HG03159 (cell line): ENCODE data around the gene CCT8L2.
"Not testable (repeated sequence)": the region's sequence is repeated elsewhere in the genome, so short reads cannot be mapped to it uniquely, and the experiment has no call there.

Experiments used
- ATAC-seq: cut with Tn5 transposase; IDR thresholded peaks from one replicate; pipeline ENCODE4 v1.9.1; 2021; ENCODE audit warnings: mild to moderate bottlenecking, moderate library complexity; ENCODE audit not compliant: unreplicated experiment

CCT8L2 gene

DNA sequence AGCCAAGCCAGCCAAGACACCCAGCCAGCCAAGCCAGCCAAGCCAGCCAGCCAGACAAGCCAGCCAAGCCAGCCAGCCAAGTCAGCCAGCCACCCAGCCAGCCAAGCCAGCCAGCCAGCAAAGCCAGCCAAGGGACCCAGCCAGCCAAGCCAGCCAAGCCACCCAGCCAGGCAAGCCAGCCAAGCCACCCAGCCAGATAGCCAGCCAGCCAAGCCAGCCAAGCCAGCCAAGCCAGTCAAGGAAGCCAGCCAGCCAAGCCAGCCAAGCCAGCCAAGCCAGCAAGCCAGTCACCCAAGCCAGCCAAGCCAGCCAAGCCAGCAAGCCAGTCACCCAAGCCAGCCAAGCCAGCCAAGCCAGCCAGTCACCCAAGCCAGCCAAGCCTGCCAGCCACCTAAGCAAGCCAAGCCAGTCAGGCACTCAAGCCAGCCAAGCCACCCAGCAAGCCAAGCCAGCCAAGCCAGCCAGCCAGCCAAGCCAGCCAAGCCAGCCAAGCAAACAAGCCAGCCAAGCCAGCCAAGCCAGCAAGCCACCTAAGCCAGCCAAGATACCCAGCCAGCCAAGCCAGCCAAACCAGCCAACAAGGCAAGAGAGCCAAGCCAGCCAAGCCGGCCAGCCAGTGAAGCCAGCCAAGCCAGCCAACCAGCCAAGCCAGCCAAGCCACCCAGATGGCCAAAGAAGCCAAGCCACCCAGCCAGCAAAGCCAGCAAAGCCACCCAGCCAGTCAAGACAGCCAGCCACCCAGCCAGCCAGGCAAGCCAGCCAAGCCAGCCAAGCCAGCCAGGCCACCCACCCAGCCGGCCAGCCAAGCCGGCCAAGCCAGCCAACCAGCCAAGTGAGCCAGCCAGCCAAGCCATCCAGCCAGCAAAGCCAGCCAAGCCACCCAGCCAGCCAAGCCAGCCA, 33.3 kb downstream of the CCT8L2 start:
- ATAC-seq, result no peak

DNA sequence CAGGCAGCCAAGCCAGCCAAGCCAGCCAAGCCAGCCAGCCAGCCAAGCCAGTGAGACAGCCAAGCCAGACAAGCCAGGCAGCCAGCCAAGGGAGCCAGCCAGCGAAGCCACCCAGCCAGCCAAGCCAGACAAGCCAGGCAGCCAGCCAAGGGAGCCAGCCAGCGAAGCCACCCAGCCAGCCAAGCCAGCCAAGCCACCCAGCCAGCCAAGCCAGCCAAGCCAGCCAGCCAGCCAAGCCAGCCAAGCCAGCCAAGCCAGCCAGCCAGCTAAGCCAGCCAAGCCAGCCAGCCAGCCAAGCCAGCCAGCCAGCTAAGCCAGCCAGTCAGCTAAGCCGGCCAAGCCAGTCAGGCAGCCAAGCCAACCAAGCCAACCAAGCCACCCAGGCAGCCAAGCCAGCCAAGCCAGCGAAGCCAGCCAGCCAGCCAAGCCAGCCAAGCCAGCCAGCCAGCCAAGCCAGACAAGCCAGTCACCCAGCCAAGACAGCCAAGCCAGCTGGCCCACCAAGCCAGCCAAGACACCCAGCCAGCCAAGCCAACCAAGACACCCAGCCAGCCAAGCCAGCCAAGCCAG, 34.1 kb downstream of the CCT8L2 start:
- ATAC-seq, result not testable (repeated sequence)

DNA sequence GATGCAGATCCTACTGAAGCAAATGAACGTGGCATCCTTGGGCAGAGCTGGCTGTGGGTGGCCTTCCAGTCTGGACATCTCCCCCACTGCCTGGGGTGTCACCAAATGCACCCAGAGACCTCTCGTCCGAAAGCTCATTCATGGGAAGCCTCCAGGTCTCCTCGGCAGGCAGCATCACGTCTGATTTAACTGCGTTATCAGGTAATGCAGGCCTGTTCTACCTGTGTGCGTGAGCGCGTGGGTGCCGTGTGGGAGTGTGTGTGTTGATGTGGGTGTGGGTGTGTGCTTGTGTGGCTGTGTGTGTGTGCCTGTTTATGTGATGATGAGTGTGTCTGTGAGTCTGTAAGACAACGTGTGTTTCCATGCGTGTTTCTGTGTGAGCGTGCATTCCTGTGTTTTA, 35.1 kb downstream of the CCT8L2 start:
- not testable (repeated sequence) for ATAC-seq

DNA sequence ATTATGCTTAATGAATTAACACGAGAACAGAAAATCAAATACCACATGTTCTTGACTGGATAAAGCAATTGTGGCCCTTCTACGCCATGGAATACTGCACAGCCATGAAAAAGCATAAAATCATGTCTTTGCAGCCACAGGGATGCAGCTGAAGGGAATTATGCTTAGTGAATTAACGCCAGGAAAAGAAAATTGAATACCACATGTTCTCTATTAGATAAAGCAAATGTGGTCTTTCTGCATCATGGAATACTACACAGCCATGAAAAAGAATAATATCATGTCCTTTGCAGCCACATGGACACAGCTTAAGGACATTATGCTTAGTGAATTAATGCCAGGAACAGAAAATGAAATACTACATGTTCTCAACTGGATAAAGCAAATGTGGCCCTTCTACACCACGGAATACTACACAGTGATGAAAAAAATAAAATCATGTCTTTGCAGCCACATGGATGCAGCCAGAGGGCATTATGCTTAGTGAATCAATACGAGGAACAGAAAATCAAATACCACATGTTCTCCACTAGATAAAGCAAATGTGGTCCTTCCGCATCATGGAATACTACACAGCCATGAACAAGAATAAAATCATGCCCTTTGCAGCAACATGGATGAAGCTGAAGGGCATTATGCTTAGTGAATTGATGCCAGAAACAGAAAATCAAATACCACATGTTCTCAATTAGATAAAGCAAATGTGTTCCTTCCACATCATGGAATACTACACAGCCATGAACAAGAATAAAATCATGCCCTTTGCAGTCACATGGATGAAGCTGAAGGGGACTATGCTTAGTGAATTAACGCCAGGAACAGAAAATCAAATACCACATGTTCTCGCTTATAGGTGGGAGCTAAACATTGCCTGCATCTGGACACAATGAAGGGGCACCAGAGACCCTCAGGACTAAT, 37.3 kb downstream of the CCT8L2 start:
- not testable (repeated sequence) for ATAC-seq

DNA sequence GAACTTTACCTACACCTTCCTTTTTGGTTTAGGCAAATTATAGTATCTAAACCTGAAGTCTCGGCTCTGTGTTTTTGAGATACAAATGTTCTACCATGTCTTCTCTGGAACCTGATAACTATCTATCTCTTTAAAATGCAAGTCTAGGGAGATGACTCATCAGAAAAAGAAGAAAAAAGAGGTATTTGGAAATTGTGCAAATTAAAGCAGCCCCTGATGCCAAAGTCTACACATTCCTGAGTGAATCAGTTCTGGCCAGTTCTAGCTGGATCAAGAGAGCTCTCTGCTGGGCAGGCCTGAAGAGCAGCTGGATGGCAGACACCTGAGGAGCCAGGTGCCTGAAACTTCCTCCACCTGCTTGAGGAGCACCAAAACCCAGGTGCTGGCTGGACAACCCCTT, 49.3 kb downstream of the CCT8L2 start:
- not testable (repeated sequence) for ATAC-seq
